Body of pancreas (tissue), 4 donors: ENCODE measurements around the gene MASP1. TPM values are rescaled to one million over a fixed set of nuclear protein-coding genes. Genes with fewer than 3 reads are reported as not detected.
A peak's percentile ranks its signal among the peaks of the same experiment; 100 is the strongest.

Experiments
- ATAC-seq: fragments of 150-250 bp; one replicate; pipeline ENCODE4 v1.9.1; 2016
- DNase-seq, 4 donors: peaks; one replicate each; pipeline ENCODE4 v3.0.0-alpha.2; 2019
- H3K27ac ChIP-seq, 4 donors: fragments of 200-600 bp; sonication (generic); 1 replicate in 3 of 4; 2 replicates in 1 of 4; pipeline versions ENCODE4 v1.5.1 to v1.6.1; 2016 to 2019; ENCODE audit warnings: mild to moderate bottlenecking in 1 of 4, mixed read lengths in 1 of 4, moderate library complexity in 1 of 4
- H3K27me3 ChIP-seq, 2 donors: fragments of 200-600 bp; sonication (generic); one replicate each; pipeline ENCODE4 v1.6.0; 2016; ENCODE audit warnings: mild to moderate bottlenecking in 1 of 2
- H3K36me3 ChIP-seq, 2 donors: fragments of 200-600 bp; sonication (generic); replicated peaks in 1 of 2; 2 replicates each; pipeline ENCODE4 v1.5.1; 2016; ENCODE audit warnings: low read depth in 2 of 2; ENCODE audit not compliant: insufficient read depth in 1 of 2
- H3K4me1 ChIP-seq: fragments of 200-600 bp; sonication (generic); one replicate; pipeline ENCODE4 v1.6.0; 2016
- H3K4me3 ChIP-seq, 2 donors: fragments of 200-600 bp; sonication (generic); 1 replicate in 1 of 2; 2 replicates in 1 of 2; pipeline ENCODE4 v1.5.1; 2016 to 2019
- H3K9me3 ChIP-seq, 3 donors: fragments of 200-600 bp; sonication (generic); 1 replicate in 2 of 3; 2 replicates in 1 of 3; pipeline ENCODE4 v1.5.1; 2016
- POLR2A ChIP-seq, 3 donors: fragments of 450-650 bp; IDR thresholded peaks; one replicate each; pipeline ENCODE4 v1.6.1; 2016; ENCODE audit warnings: antibody characterized with exemption in 3 of 3, mild to moderate bottlenecking in 2 of 3
- WGBS, 2 donors: methylation state at CpG; one replicate each; pipeline ENCODE4 v1.1.5; 2017; 5-methylcytosine and 5-hydroxymethylcytosine counted together
- intact Hi-C: fragments of 100-400 bp; cut with DNase I; formaldehyde crosslinking; loops from one replicate; pipeline ENCODE4 v1.15.1; 2023
- total RNA-seq, 2 donors: library from RNA; depleted of rRNA; stranded (reverse); fragments of >200 nt; gene quantifications; one replicate each; pipeline ENCODE4 v1.1.0, GENCODE V29; 2016
- TF ChIP-seq, protein P1 (sequence below), 7 experiments: fragments of 450-650 bp in 4 of 7; fragments of 200-600 bp in 3 of 7; sonication (generic) in 3 of 7; IDR thresholded peaks; one replicate each; pipeline ENCODE4 v1.5.1; 2016 to 2019; ENCODE audit warnings: antibody characterized with exemption in 7 of 7

Gene MASP1
- total RNA-seq, 2 donors from 2014 or later: 2.3 TPM; not detected in 1

DNA sequence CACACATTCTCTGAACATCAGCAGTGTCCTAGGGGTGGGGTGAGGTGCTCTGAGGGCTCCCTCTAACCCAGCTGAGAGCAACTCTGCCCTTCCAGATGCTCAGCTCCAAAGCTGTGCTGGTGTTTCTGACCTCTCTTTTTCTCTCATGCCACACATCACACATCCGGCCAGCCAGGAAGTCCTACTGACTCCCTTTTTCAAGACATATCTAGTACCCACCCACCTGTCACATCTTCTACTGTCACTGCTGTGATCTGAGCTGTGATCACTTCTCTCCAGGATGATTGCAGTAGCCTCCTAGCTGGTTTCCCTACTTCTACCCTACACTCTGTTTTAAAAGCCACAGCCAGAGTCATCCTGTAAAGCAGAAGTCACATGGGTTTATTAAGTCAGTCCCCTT is 30.2 kb upstream of the MASP1 start:
- H3K9me3 ChIP-seq: no peaks in the 10 kb centered on the region
- H3K4me1 ChIP-seq: peaks cover 7% of the 10 kb centered on the region
- 59 to 76% methylated on average over 1 of the region's 1 CpG for WGBS, 2 donors
- DNase-seq (no peak), ATAC-seq (no peak)
- H3K36me3 ChIP-seq: no peaks in the 10 kb centered on the region
- H3K4me3 ChIP-seq: no peak overlapping the region
- no peaks in the 10 kb centered on the region for H3K27me3 ChIP-seq
- intact Hi-C loops: loop anchor here (10.0 kb wide), 1 partner anchor 393 kb away; no protein-coding TSS in a partner anchor
- no peak overlapping the region for H3K27ac ChIP-seq
- TF ChIP-seq, protein P1, sequence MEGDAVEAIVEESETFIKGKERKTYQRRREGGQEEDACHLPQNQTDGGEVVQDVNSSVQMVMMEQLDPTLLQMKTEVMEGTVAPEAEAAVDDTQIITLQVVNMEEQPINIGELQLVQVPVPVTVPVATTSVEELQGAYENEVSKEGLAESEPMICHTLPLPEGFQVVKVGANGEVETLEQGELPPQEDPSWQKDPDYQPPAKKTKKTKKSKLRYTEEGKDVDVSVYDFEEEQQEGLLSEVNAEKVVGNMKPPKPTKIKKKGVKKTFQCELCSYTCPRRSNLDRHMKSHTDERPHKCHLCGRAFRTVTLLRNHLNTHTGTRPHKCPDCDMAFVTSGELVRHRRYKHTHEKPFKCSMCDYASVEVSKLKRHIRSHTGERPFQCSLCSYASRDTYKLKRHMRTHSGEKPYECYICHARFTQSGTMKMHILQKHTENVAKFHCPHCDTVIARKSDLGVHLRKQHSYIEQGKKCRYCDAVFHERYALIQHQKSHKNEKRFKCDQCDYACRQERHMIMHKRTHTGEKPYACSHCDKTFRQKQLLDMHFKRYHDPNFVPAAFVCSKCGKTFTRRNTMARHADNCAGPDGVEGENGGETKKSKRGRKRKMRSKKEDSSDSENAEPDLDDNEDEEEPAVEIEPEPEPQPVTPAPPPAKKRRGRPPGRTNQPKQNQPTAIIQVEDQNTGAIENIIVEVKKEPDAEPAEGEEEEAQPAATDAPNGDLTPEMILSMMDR (IDR thresholded peaks at IDR 0.05): no peak

DNA sequence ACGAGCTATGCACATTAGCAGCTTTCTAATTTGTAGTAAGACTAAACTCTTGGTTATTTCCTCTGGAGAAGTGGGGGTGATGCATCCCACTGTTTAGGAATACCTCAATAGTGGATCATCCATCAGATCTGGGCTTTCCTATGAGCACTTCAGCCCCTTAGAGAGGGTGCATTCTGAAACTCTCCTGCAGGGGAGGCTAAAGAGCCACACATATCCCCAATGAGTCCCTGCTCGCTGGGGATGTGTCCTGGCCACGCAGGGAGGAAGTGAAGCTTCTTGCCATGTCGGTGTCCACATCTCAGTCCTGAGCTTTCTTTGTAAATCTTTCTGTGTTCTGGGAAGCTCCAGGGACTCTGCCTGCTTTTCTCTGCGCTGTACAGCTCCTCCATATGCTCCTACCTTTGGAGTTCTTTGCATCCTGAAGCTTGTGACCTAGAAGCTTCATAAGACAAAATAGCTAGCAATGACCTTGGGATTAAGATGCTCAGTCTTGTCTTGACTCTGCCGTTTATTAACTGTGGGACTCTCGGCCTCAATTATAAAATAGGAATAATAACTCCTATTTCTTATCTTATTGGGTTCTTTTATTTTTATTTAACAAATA is 28.3 kb upstream of the MASP1 start:
- no peak overlapping the region for H3K27ac ChIP-seq
- H3K36me3 ChIP-seq: no peaks in the 10 kb centered on the region
- DNase-seq: peak; percentile 57 to 74 (median 63)
- no peaks in the 10 kb centered on the region for H3K9me3 ChIP-seq
- peak; percentile 68 for ATAC-seq
- TF ChIP-seq POLR2A (IDR thresholded peaks at IDR 0.05): no peak
- TF ChIP-seq, protein P1 (IDR thresholded peaks at IDR 0.05): peak; percentile 13 to 82 (median 64)
- intact Hi-C loops: loop anchor here (5.0 to 10.0 kb wide), 3 partner anchors 102 to 395 kb away; no protein-coding TSS in a partner anchor
- H3K27me3 ChIP-seq: no peaks in the 10 kb centered on the region
- 20 to 27% methylated on average over 6 to 7 of the region's 7 CpGs for WGBS, 2 donors
- no peak overlapping the region for H3K4me3 ChIP-seq
- peaks cover 7% of the 10 kb centered on the region for H3K4me1 ChIP-seq

DNA sequence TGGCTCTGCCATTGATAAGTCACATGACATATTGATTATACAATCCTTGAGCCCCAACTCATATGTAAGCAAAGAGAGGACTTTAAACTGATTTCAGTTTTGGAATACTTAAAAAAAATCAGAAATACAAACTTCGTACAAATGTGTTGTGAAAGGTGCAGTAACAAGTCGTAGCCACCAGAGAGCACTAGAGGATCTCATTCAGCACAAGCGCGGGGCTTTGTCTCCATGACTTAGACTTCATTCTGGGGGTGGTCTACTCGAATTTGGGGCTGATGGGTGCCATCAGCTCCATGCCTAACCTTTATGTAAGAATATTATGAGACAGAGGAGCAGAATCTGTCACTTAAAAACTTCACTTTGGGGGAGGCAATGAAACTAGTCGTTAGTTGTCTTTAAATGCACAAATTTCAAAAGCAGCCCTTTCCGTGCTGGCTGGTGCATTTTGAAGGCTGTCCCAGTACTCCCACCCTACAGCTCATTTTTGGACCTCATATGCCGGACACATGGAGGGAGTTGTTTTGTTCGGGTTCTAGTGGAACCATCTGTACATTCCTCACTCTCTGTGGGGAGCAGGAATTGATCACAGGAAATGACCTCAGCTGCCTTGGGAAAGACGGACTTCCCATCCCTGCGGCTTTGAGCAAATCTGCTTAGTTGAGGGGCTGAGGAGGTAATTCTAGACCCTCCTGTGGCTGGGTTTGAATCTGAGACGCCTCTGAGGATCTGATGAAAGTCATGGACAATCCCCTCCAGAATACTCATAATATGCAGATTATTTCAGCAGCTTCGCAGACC is 27.5 kb upstream of the MASP1 start:
- H3K4me1 ChIP-seq: peaks cover 7% of the 10 kb centered on the region
- peak; percentile 45 to 62 (median 58) for DNase-seq
- no peak for TF ChIP-seq POLR2A (IDR thresholded peaks at IDR 0.05)
- TF ChIP-seq, protein P1 (IDR thresholded peaks at IDR 0.05): peak; percentile 70 to 84 (median 80)
- no peaks in the 10 kb centered on the region for H3K9me3 ChIP-seq
- no peak overlapping the region for H3K27ac ChIP-seq
- H3K36me3 ChIP-seq: no peaks in the 10 kb centered on the region
- peak; percentile 73 for ATAC-seq
- H3K4me3 ChIP-seq: no peak overlapping the region
- 8 to 11% methylated on average over 11 to 13 of the region's 13 CpGs for WGBS, 2 donors
- intact Hi-C loops: loop anchor here (5.0 kb wide), 2 partner anchors 102 to 363 kb away; no protein-coding TSS in a partner anchor
- no peaks in the 10 kb centered on the region for H3K27me3 ChIP-seq

DNA sequence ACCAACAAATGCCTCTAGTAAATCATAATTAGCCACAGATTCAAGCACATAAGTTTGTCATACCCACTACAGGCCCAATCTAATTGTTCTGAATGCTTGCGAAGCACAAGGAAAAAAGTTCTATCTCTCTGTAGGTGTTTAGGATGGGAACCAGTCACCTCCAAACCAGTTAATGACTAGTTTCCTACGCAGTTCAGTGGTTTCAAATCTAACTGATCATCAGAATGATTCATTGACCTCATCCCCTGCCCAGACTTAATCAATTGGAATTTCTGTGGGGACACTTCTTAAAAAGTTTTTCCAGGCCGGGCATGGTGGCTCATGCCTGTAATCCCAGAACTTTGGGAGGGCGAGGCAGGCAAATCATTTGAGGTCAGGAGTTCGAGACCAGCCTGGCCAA is 24.3 kb upstream of the MASP1 start:
- 75 to 81% methylated on average over 5 of the region's 5 CpGs for WGBS, 2 donors
- no peaks in the 10 kb centered on the region for H3K27me3 ChIP-seq
- ATAC-seq (no peak), DNase-seq (no peak)
- intact Hi-C loops: loop anchor here (5.0 kb wide), 2 partner anchors 99 to 366 kb away; no protein-coding TSS in a partner anchor
- H3K4me1 ChIP-seq: peaks cover 7% of the 10 kb centered on the region
- no peaks in the 10 kb centered on the region for H3K36me3 ChIP-seq
- TF ChIP-seq, protein P1 (IDR thresholded peaks at IDR 0.05): no peak
- TF ChIP-seq POLR2A (IDR thresholded peaks at IDR 0.05): no peak
- H3K27ac ChIP-seq: no peak overlapping the region
- no peaks in the 10 kb centered on the region for H3K9me3 ChIP-seq
- no peak overlapping the region for H3K4me3 ChIP-seq
